T47D (cell line): ENCODE measurements around the gene ARAP2.

Source experiments
- DNase-seq, 2 experiments: peaks; one replicate each; pipeline versions ENCODE4 v3.0.0 to v3.0.0-alpha.2; 2011 to 2012; ENCODE audit warnings: low read depth in 1 of 2, low spot score in 1 of 2
- JUND ChIP-seq: IDR thresholded peaks from 2 replicates; pipeline ENCODE4 v1.6.1; 2012; ENCODE audit warnings: low read depth
- in situ Hi-C: cut with HindIII; loops from 2 replicates; pipeline ENCODE4 v1.10.0; 2016; ENCODE audit warnings: low sequenced_read_pairs, low pct_unique_long_range_greater_than_20kb

Gene ARAP2, protein sequence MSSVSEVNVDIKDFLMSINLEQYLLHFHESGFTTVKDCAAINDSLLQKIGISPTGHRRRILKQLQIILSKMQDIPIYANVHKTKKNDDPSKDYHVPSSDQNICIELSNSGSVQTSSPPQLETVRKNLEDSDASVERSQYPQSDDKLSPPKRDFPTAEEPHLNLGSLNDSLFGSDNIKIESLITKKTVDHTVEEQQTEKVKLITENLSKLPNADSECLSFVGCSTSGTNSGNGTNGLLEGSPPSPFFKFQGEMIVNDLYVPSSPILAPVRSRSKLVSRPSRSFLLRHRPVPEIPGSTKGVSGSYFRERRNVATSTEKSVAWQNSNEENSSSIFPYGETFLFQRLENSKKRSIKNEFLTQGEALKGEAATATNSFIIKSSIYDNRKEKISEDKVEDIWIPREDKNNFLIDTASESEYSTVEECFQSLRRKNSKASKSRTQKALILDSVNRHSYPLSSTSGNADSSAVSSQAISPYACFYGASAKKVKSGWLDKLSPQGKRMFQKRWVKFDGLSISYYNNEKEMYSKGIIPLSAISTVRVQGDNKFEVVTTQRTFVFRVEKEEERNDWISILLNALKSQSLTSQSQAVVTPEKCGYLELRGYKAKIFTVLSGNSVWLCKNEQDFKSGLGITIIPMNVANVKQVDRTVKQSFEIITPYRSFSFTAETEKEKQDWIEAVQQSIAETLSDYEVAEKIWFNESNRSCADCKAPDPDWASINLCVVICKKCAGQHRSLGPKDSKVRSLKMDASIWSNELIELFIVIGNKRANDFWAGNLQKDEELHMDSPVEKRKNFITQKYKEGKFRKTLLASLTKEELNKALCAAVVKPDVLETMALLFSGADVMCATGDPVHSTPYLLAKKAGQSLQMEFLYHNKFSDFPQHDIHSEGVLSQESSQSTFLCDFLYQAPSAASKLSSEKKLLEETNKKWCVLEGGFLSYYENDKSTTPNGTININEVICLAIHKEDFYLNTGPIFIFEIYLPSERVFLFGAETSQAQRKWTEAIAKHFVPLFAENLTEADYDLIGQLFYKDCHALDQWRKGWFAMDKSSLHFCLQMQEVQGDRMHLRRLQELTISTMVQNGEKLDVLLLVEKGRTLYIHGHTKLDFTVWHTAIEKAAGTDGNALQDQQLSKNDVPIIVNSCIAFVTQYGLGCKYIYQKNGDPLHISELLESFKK (N-terminal part only)

GRCh38 chr4:36244257-36245082, at the start of gene ARAP2:
ARAP2 (minus strand) TSS chr4:36244514; CDS start chr4:36229486, 15,028 bp downstream.
- in situ Hi-C loops = no loop called here
- peak; percentile 20; the same call in 1 of the 2 replicates for TF ChIP-seq JUND
- DNase-seq = peak; percentile 66 to 83

GRCh38 chr4:36292556-36293188, 48.4 kb upstream of the ARAP2 start:
- in situ Hi-C loops = no loop called here
- no peak for TF ChIP-seq JUND
- DNase-seq = no peak

- TF ChIP-seq JUND = no peak
- in situ Hi-C loops = no loop called here
- DNase-seq = no peak
These were observed 46.3 kb upstream of the ARAP2 start for GRCh38 chr4:36290641-36291040.

GRCh38 chr4:36288731-36289426, 44.6 kb upstream of the ARAP2 start:
- in situ Hi-C loops = no loop called here
- TF ChIP-seq JUND = no peak
- no peak for DNase-seq

GRCh38 chr4:36286481-36286871, 42.2 kb upstream of the ARAP2 start:
- in situ Hi-C loops = no loop called here
- no peak for DNase-seq
- TF ChIP-seq JUND = no peak

DNA sequence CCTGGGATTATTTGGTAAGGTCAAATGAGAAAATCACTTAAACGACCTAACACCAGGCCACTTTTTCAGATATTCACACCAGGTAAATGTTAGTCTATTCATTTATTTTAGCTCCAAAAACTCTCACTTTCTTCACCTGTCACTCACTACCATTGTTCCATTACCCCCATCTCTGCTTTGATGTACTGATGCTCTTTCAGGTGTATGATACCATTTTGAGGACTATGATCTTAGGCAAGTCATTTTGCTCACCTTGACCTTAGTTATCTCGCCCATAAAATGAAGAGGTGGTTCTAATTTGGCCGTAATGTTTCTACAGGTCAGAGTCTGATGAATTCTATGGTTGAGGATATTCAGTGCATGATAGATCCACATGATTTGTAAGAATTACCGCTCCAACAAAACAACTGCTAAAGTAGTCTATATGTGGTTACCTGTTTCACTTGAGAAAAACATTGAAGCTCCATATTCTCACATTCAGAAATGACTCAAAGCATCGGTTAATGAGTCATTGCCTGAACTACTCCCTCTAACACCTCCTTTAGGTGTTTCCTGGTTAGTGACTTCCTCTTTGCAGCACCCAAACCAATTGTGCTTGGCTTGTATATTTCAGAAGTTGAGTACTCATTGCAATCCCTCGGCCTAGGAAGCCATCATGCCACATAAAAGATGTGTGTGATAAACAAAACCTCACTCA, 41.6 kb upstream of the ARAP2 start:
- DNase-seq = no peak
- no peak for TF ChIP-seq JUND
- in situ Hi-C loops = no loop called here

DNA sequence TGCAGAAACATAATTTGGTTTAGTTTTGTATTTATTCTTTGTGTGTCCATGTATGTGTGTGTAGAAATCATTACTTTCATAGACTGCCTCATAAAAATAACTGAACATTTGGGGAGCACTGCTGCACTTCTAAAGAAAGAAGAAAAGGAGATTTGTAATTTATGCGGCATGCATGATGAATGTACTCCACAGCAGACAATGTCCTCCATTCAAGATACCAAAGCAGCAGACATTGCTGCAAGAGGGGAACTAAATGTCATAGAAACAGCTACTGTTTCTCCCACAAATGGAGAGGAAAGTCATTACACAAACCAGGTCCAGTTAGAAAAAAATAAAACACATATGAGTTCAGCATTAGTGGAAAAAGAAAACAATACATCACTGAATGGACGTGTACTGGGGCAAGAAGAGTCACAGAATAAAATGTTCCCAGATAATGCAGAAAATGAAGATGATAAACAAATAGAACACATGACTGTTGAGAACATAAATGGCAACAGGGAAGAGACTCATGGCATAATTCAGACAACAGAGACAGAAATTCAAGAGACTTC, 39.7 kb upstream of the ARAP2 start:
- DNase-seq = no peak
- in situ Hi-C loops = no loop called here
- no peak for TF ChIP-seq JUND

GRCh38 chr4:36282503-36283030, 38.3 kb upstream of the ARAP2 start:
- DNase-seq = no peak
- in situ Hi-C loops = no loop called here

DNA sequence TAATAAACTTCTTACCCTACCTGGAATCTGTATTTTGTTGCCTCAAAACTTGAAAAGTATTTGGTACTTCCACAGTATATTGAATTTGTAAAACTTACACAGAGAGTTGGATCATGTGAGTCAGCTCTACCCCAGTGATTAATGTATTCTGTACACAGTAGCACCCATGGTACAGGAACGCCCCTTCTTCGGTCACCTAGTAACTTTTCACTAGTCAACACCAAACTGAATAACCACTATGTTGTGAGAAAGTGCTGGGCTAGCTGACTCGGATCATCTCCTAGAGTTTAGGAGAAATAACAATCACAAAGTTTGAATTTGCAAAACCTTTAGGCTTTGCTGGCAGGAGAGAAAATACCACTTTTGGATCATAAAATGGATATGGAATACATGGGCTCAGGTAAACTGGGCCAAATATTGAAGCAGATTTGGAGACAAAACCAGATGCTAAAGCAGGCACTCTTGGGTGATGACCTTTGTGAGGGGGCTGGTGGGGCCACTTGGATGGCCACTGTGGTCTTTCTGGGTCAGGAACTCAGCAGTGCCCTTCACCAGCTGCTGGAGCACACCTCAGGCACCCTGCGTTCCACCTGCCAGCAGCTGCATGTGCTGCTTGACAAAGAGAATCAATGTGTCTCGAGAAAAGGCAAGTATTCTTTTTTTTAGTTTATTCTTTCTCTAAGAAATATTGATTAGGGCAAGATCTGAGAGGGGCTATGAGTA, 37.2 kb upstream of the ARAP2 start, which contains the start of gene DTHD1:
TSS of gene DTHD1 (plus strand) at position 233 of the 723 bp plus-strand sequence. CDS start at position 376, 143 bp downstream.
- no peak for TF ChIP-seq JUND
- in situ Hi-C loops = no loop called here
- no peak for DNase-seq

More at GRCh38 chr4:36282503-36283030, 38.3 kb upstream of the ARAP2 start:
- TF ChIP-seq JUND = no peak

DNA sequence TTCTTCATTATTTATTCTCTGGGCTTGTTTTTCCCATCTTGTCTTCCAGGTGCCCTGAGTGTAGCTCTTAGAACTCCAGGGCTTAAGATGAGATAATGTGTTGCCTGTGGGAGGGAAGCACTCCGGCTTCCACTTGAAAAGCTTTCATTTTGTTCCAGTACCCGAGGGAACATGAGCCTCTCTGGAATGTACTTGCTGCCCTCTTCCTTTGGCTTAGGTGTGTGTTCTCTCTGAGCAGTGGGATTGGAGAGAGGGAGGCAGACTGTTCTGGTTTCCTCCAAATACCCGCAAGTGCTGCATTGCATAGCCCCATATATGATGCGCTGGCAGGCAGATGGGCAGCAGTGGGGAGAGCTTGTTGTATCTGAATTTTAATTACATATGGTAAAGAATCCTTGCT, 36.2 kb upstream of the ARAP2 start:
- TF ChIP-seq JUND = no peak
- in situ Hi-C loops = no loop called here
- DNase-seq = peak; percentile 4 to 8
